Stomach (tissue), 9 donors: ENCODE data around the gene CENPO. TPM values are rescaled to one million over a fixed set of nuclear protein-coding genes. Genes with fewer than 3 reads are reported as not detected.

Experiments used
- DNase-seq, 2 donors: peaks; one replicate each; pipeline versions ENCODE4 v3.0.0 to v3.0.0-alpha.2; 2013 to 2019
- H3K27ac ChIP-seq, 5 donors: fragments of 200-600 bp in 4 of 5; sonication (generic) in 4 of 5; one replicate each; pipeline ENCODE4 v1.5.1; 2013 to 2019; ENCODE audit warnings: mild to moderate bottlenecking in 1 of 5, moderate library complexity in 1 of 5
- H3K27me3 ChIP-seq, 3 donors: fragments of 200-600 bp; sonication (generic); one replicate each; pipeline ENCODE4 v1.5.1; 2017 to 2019; ENCODE audit warnings: mixed run types in 1 of 3
- H3K36me3 ChIP-seq, 4 donors: fragments of 200-600 bp; sonication (generic); 1 replicate in 3 of 4; 2 replicates in 1 of 4; pipeline ENCODE4 v1.5.1; 2016 to 2019
- H3K4me1 ChIP-seq, 4 donors: fragments of 200-600 bp; sonication (generic); one replicate each; pipeline ENCODE4 v1.5.1; 2016 to 2019
- H3K4me3 ChIP-seq, 4 donors: fragments of 200-600 bp; sonication (generic) in 3 of 4; one replicate each; pipeline ENCODE4 v1.5.1; 2016 to 2019; ENCODE audit warnings: mild to moderate bottlenecking in 1 of 4
- H3K9me3 ChIP-seq, 4 donors: fragments of 200-600 bp; sonication (generic); one replicate each; pipeline ENCODE4 v1.5.1; 2016 to 2019
- EP300 ChIP-seq: sonication (generic); formaldehyde crosslinking; IDR thresholded peaks from one replicate; pipeline ENCODE4 v1.6.1; 2017; ENCODE audit warnings: antibody characterized with exemption
- POLR2A ChIP-seq, 4 donors: fragments of 450-650 bp; IDR thresholded peaks; one replicate each; pipeline ENCODE4 v1.6.1; 2016; ENCODE audit warnings: antibody characterized with exemption in 4 of 4, control low read depth in 2 of 4, mild to moderate bottlenecking in 1 of 4, moderate library complexity in 1 of 4
- POLR2AphosphoS5 ChIP-seq, 3 donors: sonication (generic); formaldehyde crosslinking; IDR thresholded peaks; one replicate each; pipeline ENCODE4 v1.6.1; 2016; ENCODE audit warnings: antibody characterized with exemption in 3 of 3
- WGBS, 5 donors: extraction: QIAGEN DNeasy Blood & Tissue Kit in 3 of 5; methylation state at CpG; one replicate each; pipeline versions ENCODE4 v1.1.5 to v1.1.7; 2013 to 2018; 5-methylcytosine and 5-hydroxymethylcytosine counted together
- intact Hi-C: fragments of 100-400 bp; cut with DNase I; formaldehyde crosslinking; loops from one replicate; pipeline ENCODE4 v1.15.1; 2023; ENCODE audit warnings: low total_unique reads
- polyA plus RNA-seq, 3 donors: library from polyadenylated mRNA; stranded (reverse); fragments of 200-250 nt; gene quantifications; one replicate each; pipeline ENCODE4 v1.2.3, GENCODE V29; 2013
- total RNA-seq, 5 donors: library from RNA; depleted of rRNA; stranded (reverse); fragments of >200 nt; gene quantifications; one replicate each; pipeline versions ENCODE4 v1.1.0 to v1.2.3, GENCODE V29; 2014 to 2016
- TF ChIP-seq, protein P1 (sequence below), 7 experiments: fragments of 450-650 bp in 4 of 7; fragments of 200-600 bp in 3 of 7; sonication (generic) in 3 of 7; IDR thresholded peaks; one replicate each; pipeline ENCODE4 v1.5.1; 2016 to 2019; ENCODE audit warnings: antibody characterized with exemption in 7 of 7, control low read depth in 2 of 7, mild to moderate bottlenecking in 1 of 7
- donor health status: healthy with polysubstance abuse.
- donor health status: Bipolar disorder and iron deficiency.
- donor health status: healthy.

Gene CENPO
- total and polyA plus RNA-seq, 8 donors, result 1.3 to 70.0 (median 5.0) TPM

DNA sequence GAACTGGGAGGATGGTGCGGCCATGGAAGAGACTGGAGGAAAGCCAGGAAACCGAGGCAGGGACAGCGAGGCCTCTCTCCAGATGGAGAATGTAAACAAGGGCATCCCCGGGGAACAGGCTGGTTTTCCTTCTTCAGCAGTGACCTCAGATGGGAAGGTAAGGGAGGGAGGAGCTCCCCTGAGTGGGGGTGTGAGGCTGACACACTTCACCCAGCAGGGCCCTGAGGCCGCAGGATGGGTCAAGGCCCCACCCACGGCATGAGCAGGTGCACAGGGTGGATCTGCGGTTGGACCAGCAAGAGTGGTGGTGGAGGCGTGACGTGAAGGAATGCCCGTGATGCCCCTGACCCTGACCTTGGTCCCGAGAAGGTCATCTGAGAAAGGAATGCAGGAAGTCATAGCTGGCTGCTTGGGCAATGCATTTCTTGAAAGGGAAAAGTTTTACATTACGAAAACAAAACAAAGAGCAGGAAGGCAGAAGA lies 78.7 kb downstream of the CENPO start:
- WGBS, 5 donors, result 67 to 77% (median 72%) methylated on average over 12 of the region's 12 CpGs
- H3K9me3 ChIP-seq, result no peaks in the 10 kb centered on the region
- peak overlapping the region in 4 of 5 donors; percentile 19 to 78 (median 52) for H3K27ac ChIP-seq
- no peak for TF ChIP-seq POLR2A (IDR thresholded peaks at IDR 0.05)
- TF ChIP-seq, protein P1, sequence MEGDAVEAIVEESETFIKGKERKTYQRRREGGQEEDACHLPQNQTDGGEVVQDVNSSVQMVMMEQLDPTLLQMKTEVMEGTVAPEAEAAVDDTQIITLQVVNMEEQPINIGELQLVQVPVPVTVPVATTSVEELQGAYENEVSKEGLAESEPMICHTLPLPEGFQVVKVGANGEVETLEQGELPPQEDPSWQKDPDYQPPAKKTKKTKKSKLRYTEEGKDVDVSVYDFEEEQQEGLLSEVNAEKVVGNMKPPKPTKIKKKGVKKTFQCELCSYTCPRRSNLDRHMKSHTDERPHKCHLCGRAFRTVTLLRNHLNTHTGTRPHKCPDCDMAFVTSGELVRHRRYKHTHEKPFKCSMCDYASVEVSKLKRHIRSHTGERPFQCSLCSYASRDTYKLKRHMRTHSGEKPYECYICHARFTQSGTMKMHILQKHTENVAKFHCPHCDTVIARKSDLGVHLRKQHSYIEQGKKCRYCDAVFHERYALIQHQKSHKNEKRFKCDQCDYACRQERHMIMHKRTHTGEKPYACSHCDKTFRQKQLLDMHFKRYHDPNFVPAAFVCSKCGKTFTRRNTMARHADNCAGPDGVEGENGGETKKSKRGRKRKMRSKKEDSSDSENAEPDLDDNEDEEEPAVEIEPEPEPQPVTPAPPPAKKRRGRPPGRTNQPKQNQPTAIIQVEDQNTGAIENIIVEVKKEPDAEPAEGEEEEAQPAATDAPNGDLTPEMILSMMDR (IDR thresholded peaks at IDR 0.05), result no peak
- no peak for TF ChIP-seq EP300
- TF ChIP-seq POLR2AphosphoS5 (IDR thresholded peaks at IDR 0.05), result no peak
- peaks cover 0 to 10% (median 7%) of the 10 kb centered on the region in 4 donors for H3K4me1 ChIP-seq
- no peak overlapping the region for H3K4me3 ChIP-seq
- peaks cover 0 to 6% (median 0%) of the 10 kb centered on the region in 4 donors for H3K36me3 ChIP-seq
- intact Hi-C loops, result no loop called here
- H3K27me3 ChIP-seq, result no peaks in the 10 kb centered on the region
- peak in 1 of 2 donors; percentile 42 for DNase-seq

Other genes with a start within 250 kb of the CENPO start
- gene PTRHD1, start within 50 bp of the CENPO start, total RNA-seq, result 10 to 100 TPM in 4 of 5 donors, 1 to 10 TPM in 1; 8.4 to 26.3 (median 18.0) TPM
- gene PTRHD1, start within 50 bp of the CENPO start, polyA plus RNA-seq, result 10 to 100 TPM; 31.3 to 41.0 (median 35.9) TPM
- 100 to 1,000 TPM in 1 of 5 donors, 10 to 100 TPM in 4; 11.6 to 339 (median 32.2) TPM for gene ADCY3, start 126.8 kb downstream of the CENPO start, total RNA-seq
- 10 to 100 TPM in 2 of 3 donors, 1 to 10 TPM in 1; 5.2 to 21.7 (median 11.8) TPM for gene ADCY3, start 126.8 kb downstream of the CENPO start, polyA plus RNA-seq
- gene DNAJC27, start 178.5 kb downstream of the CENPO start, total RNA-seq, result 10 to 100 TPM in 2 of 5 donors, 1 to 10 TPM in 2, under 1 TPM in 1; under 0.01 to 59.8 (median 4.9) TPM
- gene DNAJC27, start 178.5 kb downstream of the CENPO start, polyA plus RNA-seq, result 1 to 10 TPM; 1.5 to 2.1 (median 1.7) TPM
- gene EFR3B, start 248.7 kb downstream of the CENPO start, total RNA-seq, result 1 to 10 TPM in 3 of 5 donors, under 1 TPM in 1, not detected in 1; 0.58 to 4.5 (median 2.0) TPM
- under 1 TPM; 0.10 to 0.31 (median 0.15) TPM for gene EFR3B, start 248.7 kb downstream of the CENPO start, polyA plus RNA-seq